ENCODE data around the gene IVD.

IVD gene

GRCh38 chr15:40405501-40406381, at the start of gene IVD:
TSS of gene IVD (plus strand) at chr15:40405795. CDS start at chr15:40405828, 33 bp downstream.
- DNase-seq, result peak; percentile 83

GRCh38 chr15:40355976-40356585, 49.5 kb upstream of the IVD start:
- no peak for DNase-seq

- no peak for DNase-seq
Measured at GRCh38 chr15:40357246-40357645, 48.3 kb upstream of the IVD start.

- peak; percentile 52 for DNase-seq
Measured at GRCh38 chr15:40357723-40358470, 47.7 kb upstream of the IVD start, which contains the start of gene DISP2. TSS of gene DISP2 (plus strand) at chr15:40358219. CDS start at chr15:40358322, 103 bp downstream.

- DNase-seq, result no peak
Measured at GRCh38 chr15:40358471-40359353, 46.9 kb upstream of the IVD start.

GRCh38 chr15:40360015-40360414, 45.6 kb upstream of the IVD start:
- DNase-seq, result no peak

- no peak for DNase-seq
Measured at GRCh38 chr15:40361640-40362039, 44.0 kb upstream of the IVD start.

- DNase-seq, result no peak
Measured at GRCh38 chr15:40363611-40364010, 42.0 kb upstream of the IVD start.

GRCh38 chr15:40364251-40364650, 41.3 kb upstream of the IVD start:
- no peak for DNase-seq

- DNase-seq, result no peak
Measured at GRCh38 chr15:40365016-40365415, 40.6 kb upstream of the IVD start.

- no peak for DNase-seq
Measured at GRCh38 chr15:40365624-40366456, 39.8 kb upstream of the IVD start.

GRCh38 chr15:40366457-40367370, 38.9 kb upstream of the IVD start:
- no peak for DNase-seq

GRCh38 chr15:40367371-40367685, 38.3 kb upstream of the IVD start:
- no peak for DNase-seq

- DNase-seq, result peak; percentile 47
Measured at GRCh38 chr15:40367686-40368611, 37.6 kb upstream of the IVD start.

- no peak for DNase-seq
Measured at GRCh38 chr15:40368719-40369473, 36.7 kb upstream of the IVD start.

GRCh38 chr15:40369474-40369869, 36.1 kb upstream of the IVD start:
- no peak for DNase-seq

GRCh38 chr15:40369971-40370370, 35.6 kb upstream of the IVD start:
- DNase-seq, result no peak

GRCh38 chr15:40372981-40373380, 32.6 kb upstream of the IVD start:
- DNase-seq, result no peak

- no peak for DNase-seq
Measured at GRCh38 chr15:40377606-40378005, 28.0 kb upstream of the IVD start.
